Fibroblast of mammary gland (primary cell): ENCODE data around the gene TXNIP.
A peak's percentile ranks its signal among the peaks of the same experiment; 100 is the strongest.

Source experiments
- DNase-seq: peaks from one replicate; pipeline ENCODE4 v3.0.0-alpha.2; 2010; ENCODE audit warnings: low read depth
- H3K4me3 ChIP-seq: 2 replicates; pipeline ENCODE4 v1.5.1; 2011; ENCODE audit warnings: low read depth, mild to moderate bottlenecking, low read length, moderate library complexity; ENCODE audit not compliant: control insufficient read depth
- TF ChIP-seq, protein P1 (sequence below): conservative IDR thresholded peaks from 2 replicates; pipeline ENCODE4 v1.5.1; 2011; ENCODE audit warnings: low read depth, low read length, inconsistent platforms; ENCODE audit not compliant: control insufficient read depth, insufficient read depth

The TXNIP gene

DNA sequence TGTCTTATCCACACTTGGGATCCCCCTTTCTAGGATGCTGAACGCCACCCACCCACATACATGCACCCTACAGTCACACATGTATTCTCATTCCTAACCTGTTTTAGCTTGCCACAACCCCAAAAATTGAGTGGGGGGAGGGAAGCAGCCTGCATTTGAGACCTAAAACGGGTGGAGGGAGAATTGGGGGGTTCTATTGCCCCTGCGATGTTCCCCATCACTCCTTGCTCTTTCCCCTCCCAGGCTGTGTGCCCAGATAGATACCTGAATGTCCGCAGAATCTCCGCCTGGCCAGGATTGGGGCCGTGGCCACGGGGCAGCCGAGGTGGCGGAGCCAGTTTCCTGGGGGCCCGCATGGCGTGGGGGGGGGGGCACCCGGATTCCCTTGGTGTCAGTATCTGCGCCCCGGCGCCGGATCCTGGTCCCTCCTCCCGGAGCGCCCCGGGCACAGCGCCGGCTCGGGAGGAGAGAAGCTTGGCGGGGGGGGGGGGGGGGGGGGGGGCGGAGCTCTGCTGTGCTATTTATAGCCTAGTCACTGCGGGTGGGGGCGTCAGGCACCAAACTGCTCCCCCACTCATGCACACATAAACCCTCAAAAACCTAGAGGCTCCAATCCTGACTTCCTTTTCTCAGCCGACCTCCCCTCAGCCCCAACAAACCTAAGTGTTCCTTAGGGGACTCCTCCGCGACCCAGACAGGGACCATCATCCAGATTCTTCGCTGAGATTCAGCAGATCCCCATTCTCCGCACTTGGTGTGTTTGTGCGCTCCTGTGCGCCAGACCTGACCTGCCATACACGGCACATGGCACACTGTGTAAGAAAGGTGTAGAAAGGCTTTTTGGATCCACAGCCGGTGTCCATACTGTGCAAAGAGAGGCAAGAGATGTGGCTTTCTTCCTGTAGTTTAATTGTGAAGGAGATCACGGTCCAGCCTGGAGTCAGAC is 33.9 kb downstream of the TXNIP start:
- TF ChIP-seq, protein P1, sequence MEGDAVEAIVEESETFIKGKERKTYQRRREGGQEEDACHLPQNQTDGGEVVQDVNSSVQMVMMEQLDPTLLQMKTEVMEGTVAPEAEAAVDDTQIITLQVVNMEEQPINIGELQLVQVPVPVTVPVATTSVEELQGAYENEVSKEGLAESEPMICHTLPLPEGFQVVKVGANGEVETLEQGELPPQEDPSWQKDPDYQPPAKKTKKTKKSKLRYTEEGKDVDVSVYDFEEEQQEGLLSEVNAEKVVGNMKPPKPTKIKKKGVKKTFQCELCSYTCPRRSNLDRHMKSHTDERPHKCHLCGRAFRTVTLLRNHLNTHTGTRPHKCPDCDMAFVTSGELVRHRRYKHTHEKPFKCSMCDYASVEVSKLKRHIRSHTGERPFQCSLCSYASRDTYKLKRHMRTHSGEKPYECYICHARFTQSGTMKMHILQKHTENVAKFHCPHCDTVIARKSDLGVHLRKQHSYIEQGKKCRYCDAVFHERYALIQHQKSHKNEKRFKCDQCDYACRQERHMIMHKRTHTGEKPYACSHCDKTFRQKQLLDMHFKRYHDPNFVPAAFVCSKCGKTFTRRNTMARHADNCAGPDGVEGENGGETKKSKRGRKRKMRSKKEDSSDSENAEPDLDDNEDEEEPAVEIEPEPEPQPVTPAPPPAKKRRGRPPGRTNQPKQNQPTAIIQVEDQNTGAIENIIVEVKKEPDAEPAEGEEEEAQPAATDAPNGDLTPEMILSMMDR = no peak
- no peak for DNase-seq
- peak overlapping the region; percentile 85 for H3K4me3 ChIP-seq

DNA sequence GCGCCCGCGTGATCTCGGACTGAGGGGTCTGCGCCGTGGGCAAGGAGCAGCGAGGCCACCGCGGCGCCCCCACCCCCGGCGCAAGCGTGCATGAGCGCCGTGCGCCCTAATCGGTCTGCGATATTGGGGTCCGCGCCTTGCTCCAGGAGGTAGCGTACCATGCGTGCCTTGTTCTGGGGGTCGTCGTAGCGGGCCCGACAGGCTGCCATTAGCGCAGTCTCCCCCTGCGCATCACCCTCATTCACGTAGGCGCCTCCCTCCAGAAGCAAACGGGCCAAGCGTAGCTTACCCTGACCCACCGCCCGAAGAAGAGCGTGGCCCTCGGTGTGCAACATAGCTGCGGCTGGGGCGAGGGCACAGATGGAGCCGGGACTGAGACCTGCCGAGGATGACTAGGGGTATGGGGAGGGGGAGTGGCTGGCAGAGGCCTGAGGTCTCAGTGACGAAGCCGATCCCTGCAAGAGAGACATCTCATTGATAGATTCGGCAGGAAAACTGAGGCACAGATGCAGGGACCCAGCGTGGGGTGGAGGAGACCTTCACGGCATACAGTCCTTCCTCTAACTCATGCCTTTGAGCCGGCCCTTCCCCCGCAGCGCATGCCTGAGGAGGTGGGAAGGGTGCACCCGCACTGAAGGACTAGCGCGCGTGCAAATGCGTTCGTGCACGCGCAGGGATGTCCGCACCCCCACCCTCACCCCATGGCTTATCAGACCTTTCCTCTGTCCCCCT is 34.8 kb downstream of the TXNIP start:
- peak overlapping the region; percentile 85 for H3K4me3 ChIP-seq
- TF ChIP-seq, protein P1 = no peak
- DNase-seq = no peak

DNA sequence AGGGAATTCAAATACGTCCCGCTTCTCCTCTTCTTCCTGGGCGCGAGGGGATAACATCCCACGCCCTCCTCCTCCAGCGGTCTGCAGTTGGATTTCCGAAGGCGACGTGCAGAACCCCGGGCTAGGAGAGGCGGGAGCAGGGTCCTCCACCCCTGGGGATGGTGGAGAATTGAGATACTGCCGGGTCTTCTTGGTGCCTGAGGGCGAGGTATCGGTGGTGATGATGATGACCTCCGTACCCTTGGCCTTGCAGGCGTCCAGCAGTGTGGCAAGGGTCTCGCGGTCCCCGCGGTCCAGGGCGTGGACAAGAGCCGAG is 35.3 kb downstream of the TXNIP start:
- TF ChIP-seq, protein P1 = no peak
- peak overlapping the region; percentile 85 for H3K4me3 ChIP-seq

DNA sequence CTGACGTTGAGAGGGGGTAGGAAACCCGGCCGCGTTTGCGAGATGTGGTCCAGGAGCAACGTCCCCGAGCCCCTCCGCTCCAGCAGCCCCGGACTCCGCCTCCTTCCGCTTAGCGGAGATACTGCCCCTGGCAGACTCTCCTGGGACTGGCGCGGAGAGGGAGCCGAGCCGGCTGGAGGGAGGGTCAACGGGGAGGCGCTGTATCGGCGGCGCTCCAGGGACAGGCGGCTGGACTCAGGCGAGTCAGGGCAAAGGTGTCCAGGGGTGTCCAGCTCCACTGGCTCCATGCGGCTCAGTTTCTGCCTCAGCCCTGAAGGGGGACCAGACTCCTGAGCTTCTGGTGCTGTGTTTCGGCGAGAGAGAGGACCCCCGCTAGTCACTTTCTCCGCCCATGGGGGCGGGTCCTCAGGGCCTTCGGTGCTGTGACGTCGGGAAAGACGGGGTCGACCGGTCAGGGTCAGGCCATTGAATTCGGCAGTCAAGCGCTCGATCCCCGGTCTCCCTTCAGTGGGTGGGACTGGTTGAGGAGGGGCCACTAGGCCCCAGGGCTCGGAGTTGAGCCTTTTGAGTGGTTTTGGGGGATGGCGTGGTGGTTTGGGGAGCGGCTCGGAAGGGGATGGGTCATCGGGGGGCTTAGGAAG is 35.8 kb downstream of the TXNIP start:
- TF ChIP-seq, protein P1 = no peak
- H3K4me3 ChIP-seq = peak overlapping the region; percentile 85
- DNase-seq = peak; percentile 66

More for the DNA sequence above, 35.3 kb downstream of the TXNIP start:
- DNase-seq = no peak

DNA sequence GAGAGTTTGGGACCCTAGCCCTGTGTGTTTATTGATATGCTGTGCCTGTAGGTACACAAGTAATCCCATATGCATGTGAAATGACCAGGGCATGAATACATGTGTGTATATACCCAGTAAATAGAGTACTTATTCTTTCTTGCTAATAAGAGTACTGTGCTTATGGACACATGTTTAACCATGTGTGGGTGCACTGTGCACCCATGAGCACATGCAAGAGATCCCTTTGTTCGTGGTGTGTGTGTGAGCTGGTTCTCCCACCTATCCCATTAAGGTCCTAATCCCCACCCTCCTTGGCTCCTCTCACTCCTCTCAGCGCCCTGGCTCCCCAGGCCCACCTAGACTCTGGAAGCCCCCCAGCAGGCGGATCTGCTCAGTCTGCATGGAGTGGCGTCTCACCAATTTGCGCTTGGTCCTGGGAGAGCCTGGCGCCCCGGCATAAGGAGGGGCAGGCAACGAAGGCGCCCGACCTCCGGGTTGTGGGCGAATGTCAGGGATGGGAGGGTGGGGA is 36.4 kb downstream of the TXNIP start:
- no peak for DNase-seq
- TF ChIP-seq, protein P1 = no peak
- peak overlapping the region; percentile 85 for H3K4me3 ChIP-seq

DNA sequence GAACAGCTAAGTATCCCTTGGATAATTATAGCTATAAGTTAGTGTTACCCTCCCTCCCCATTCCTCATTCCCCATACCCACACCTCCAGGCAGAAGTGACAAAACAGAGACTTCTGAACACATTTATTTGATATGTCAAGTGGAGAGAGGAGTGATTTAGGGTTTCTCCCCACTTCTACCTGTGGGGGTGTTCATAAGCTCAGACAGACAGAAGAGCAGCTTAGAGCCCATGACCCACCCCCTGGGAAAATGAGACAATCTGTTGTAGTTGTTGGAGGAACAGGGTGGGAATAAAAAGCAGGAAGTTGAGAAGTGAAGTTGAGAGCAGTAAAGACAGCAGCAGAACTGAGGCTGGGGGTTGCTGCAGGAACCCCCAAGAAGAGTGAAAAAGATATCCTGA is 37.0 kb downstream of the TXNIP start:
- DNase-seq = no peak
- no peak overlapping the region for H3K4me3 ChIP-seq

More for the DNA sequence above, 37.0 kb downstream of the TXNIP start:
- TF ChIP-seq, protein P1 = no peak
